Activated gamma-delta T cell treated with Interleukin-2 at 50 U/mL for 16 hours (primary cell): Measurements from ENCODE around the gene CSRP1.
"Not testable (repeated sequence)": the region's sequence is repeated elsewhere in the genome, so short reads cannot be mapped to it uniquely, and the experiment has no call there.

Experiments
- DNase-seq: peaks from one replicate; pipeline ENCODE4 v3.0.0-alpha.2; 2020

Gene CSRP1

GRCh38 chr1:201475915-201476669 lies 30.8 kb downstream of the CSRP1 start:
- no peak for DNase-seq

- DNase-seq, result no peak
Observed at GRCh38 chr1:201475130-201475529, 31.8 kb downstream of the CSRP1 start.

GRCh38 chr1:201473296-201473695 lies 33.6 kb downstream of the CSRP1 start:
- DNase-seq, result no peak

- DNase-seq, result not testable (repeated sequence)
Observed at GRCh38 chr1:201472321-201472720, 34.6 kb downstream of the CSRP1 start.

- DNase-seq, result no peak
Observed at GRCh38 chr1:201471772-201472171, 35.2 kb downstream of the CSRP1 start.

- DNase-seq, result no peak
Observed at GRCh38 chr1:201470581-201470980, 36.3 kb downstream of the CSRP1 start.

GRCh38 chr1:201469645-201470074 lies 37.3 kb downstream of the CSRP1 start:
- no peak for DNase-seq

- DNase-seq, result no peak
Observed at GRCh38 chr1:201468844-201469644, 37.9 kb downstream of the CSRP1 start, which contains the start of gene PHLDA3. TSS of gene PHLDA3 (minus strand) at chr1:201469188. CDS start at chr1:201468786, 402 bp downstream.

GRCh38 chr1:201468501-201468843 lies 38.5 kb downstream of the CSRP1 start:
- DNase-seq, result no peak

- no peak for DNase-seq
Observed at GRCh38 chr1:201466492-201466891, 40.4 kb downstream of the CSRP1 start.

- DNase-seq, result no peak
Observed at GRCh38 chr1:201465698-201466290, 41.1 kb downstream of the CSRP1 start.

GRCh38 chr1:201463071-201463552 lies 43.8 kb downstream of the CSRP1 start:
- no peak for DNase-seq

GRCh38 chr1:201461645-201462441 lies 45.1 kb downstream of the CSRP1 start:
- DNase-seq, result no peak

- DNase-seq, result no peak
Observed at GRCh38 chr1:201460814-201461644, 45.9 kb downstream of the CSRP1 start.

GRCh38 chr1:201459775-201460174 lies 47.1 kb downstream of the CSRP1 start:
- DNase-seq, result no peak

- no peak for DNase-seq
Observed at GRCh38 chr1:201459052-201459451, 47.9 kb downstream of the CSRP1 start.

- DNase-seq, result no peak
Observed at GRCh38 chr1:201457508-201457960, 49.4 kb downstream of the CSRP1 start.

GRCh38 chr1:201456499-201457309 lies 50.2 kb downstream of the CSRP1 start:
- DNase-seq, result no peak

GRCh38 chr1:201455098-201455497 lies 51.8 kb downstream of the CSRP1 start:
- no peak for DNase-seq

GRCh38 chr1:201454608-201455007 lies 52.3 kb downstream of the CSRP1 start:
- DNase-seq, result no peak

- no peak for DNase-seq
Observed at GRCh38 chr1:201452866-201453265, 54.1 kb downstream of the CSRP1 start.
